Measurements from ENCODE around the gene SLC18B1. TPM values are rescaled to one million over a fixed set of nuclear protein-coding genes. Genes with fewer than 3 reads are reported as not detected.

Gene SLC18B1
- 17.5 TPM for total RNA-seq

DNA sequence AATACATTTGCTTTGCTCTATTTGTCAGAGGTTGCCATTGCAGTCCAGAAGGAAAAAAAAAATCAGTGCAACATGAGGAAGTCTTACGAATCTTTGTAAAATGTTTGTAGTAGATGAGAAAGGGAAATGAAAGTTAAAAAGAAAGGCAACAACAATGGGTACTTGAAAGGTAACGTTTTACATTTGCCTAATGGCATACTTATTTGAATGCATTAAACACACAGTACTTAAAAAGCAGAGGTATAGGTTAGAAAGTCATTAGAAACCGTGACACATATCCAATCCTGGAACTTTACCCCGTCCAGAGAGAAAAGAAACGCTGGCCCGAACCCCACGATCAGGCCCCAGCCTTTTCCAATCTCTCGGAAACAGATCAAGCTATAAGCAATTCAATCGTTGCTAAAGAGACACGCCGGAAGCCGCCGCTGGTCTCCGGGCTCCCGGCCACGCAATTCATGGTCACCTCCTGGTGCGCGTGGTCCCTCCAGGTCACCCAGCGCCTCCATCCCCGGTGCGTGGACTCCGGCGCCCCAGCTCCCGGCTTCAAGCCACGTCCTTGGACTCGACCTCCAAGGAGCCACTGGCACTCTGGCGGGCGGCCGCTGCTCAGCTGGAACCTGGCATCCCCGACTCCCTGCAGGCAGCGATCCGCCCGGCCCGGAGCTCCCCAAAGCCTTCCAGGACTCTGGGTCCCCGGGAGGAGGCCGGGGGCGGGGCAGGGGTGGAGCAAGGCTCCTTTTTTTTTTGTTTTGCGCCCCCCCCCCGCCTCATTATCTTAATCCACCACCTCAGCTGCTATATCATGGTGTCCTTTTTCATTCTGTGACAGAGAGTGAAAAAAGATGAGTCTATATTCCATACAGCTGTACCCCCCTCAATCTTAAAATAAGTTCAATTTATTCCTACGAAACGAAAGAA lies at the start of gene SLC18B1:
SLC18B1 (minus strand) TSS at position 687 of the 918 bp plus-strand sequence; CDS start at position 506, 181 bp downstream.
- no peak for FAIRE-seq
- DNase-seq (ENCODE audit: low spot score in 2 of 2): peak in 1 of 2 donors; percentile 45

DNA sequence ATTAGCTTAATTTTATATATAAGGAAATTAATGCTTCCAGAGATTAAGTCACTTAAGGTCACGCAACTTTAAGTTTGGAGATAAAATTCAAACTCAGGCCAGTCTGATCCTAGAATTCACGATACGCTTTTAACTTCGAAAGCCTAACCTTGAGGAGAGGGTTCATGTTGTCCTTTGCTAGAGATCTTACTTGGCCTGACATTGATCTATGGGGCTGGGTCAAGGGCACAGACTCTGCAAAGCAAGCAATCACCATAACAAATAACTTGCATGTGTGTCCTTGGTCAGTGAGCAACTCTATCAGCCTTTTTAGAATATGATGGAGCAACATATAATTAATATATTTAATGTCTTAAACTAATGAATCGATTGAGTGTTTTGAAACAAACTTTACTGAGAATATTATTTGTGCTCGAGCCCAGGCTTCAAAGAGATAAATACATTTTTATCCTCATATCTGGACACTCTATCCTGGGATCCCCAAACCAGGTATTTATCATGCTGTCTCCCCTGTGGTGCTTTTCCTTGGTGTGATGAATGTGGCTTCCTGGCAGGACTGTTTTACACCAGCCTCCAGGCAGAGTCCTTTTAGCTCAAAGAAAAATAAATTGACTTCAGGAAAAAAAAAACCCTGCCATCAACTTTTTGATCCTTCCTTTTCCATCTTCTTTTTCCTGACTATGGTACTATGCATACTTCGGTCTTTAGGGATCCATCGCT lies 45.0 kb upstream of the SLC18B1 start:
- DNase-seq (ENCODE audit: low spot score in 2 of 2) (no peak), FAIRE-seq (no peak)

DNA sequence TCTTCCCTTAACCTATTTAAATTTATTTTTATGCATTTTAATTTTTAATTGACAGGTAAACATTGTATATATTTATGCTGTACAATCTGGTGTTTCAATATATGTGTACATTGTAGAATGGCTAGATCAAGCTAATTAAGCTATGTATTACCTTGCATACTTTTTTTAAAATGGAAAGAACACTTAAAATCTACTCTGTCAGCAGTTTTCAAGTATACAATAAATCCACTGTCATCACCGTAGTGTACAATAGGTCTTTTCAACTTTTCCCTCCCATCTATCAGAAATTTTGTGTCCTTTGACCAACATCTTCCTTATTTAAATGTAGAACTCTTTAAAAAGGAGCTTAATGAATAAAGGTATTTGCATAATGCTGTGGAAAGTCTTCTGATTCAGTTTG lies 43.5 kb upstream of the SLC18B1 start:
- DNase-seq (ENCODE audit: low spot score in 2 of 2): no peak

DNA sequence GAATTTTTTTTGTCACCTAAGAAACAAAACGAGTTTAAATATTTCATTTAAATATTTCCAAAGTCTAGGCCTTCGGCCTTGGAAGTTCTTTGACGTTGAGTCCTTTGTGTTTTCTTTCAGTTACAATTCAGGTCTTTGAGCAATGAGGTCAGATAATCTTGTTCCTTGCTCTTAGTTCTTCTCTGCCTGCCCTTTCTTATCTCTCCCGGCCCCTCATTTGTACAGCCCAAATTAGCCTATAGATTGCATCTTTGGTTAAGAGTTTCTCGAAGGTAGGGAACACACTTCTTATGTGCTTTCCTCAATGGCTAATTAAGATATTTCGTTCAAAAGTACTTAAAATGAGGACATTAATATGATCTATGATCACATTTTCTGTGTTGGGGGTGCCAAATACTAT lies 34.5 kb upstream of the SLC18B1 start:
- DNase-seq (ENCODE audit: low spot score in 2 of 2): no peak
- no peak for FAIRE-seq

More for the DNA sequence above, 43.5 kb upstream of the SLC18B1 start:
- no peak for FAIRE-seq

DNA sequence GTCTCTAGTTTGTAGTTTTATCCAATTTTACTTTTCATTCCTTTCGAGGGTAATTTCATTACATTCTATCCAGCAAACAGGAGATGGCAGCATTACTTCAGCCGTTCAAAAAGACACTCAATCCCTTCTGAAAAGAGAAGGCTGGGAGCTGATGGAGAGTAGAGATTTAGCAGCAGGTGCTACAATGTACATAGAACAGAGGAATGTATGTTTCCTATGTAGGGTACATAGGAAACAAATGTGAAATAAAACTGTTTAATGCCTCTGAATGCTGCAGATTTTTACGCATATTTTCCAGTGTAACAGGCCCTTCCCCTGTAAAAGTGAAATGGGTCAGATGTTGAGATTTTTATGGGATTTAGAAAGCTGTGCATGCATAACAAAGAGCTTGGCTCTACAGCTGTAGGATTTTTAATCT lies 31.9 kb upstream of the SLC18B1 start:
- FAIRE-seq: peak; percentile 82
- peak in 1 of 2 donors; percentile 30 for DNase-seq (ENCODE audit: low spot score in 2 of 2)

DNA sequence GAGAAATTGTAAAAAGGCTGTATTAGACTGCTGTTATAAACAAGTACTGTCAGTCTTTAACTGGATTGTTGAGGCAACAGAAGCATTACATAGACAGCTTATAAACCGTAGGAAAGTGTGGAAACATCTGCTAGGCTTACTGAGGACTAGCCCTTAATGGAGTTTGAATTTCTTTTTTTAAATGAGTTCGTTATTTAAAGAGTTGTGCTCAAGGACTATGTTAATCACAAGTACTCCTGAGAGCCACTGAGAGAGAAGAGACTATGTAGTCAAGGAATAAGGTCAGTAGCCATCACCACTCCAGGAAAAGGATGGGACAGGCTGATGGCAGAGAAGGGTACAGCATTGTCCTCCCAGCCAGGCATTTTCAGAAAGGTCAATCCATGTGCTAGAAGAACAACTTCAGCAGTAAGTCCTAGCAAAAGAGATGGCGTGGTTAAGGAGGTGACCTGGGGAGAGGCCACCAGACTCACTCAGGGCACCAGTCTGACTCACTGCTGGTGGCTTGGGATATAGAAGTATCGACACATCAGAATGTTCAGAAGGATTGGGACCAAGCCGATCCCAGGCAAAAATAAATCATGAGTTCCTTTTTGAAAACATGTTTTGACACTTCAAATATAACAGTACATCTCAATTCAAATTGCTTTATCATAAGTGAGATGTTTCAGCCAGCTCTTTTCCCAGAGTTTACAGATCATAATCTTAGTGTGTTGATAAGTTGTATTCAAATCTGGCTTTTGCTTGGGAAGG lies 22.4 kb upstream of the SLC18B1 start:
- DNase-seq (ENCODE audit: low spot score in 2 of 2) (no peak), FAIRE-seq (no peak)

DNA sequence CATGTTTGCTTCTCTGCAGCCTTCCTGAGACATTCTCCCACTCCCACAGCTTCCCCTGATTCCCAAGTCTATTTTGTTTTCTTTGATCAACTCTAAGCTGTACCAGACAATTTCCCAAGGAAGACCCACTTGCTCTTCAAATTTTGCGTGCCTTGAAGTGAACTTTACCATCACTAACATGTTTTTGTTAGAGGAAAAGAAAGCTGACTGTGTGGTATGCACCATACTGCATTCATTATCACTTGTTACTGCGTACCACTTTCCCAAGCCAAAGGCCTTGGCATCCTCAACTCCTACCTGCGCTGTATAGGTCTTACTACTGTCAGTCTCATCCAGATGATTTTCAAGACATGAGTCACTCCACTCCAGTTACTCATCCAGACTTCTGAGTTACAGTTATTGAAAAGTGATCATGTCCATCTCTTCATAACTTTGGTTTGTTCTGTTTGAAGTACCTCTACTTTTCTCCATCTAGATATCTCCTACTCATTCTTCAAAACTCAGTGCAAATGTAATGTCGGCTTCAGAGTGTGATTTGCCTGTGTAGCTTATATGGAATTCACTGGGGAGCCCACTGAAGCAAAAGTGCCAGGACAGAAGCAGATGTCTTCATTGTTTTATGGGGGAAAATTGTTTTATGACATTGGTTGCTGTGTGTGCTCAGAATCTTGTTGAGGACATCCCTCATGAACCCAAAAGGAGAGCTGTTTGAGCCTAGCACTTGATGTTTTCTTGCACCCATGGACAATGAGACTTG lies 21.1 kb upstream of the SLC18B1 start:
- no peak for DNase-seq (ENCODE audit: low spot score in 2 of 2)
- no peak for FAIRE-seq

DNA sequence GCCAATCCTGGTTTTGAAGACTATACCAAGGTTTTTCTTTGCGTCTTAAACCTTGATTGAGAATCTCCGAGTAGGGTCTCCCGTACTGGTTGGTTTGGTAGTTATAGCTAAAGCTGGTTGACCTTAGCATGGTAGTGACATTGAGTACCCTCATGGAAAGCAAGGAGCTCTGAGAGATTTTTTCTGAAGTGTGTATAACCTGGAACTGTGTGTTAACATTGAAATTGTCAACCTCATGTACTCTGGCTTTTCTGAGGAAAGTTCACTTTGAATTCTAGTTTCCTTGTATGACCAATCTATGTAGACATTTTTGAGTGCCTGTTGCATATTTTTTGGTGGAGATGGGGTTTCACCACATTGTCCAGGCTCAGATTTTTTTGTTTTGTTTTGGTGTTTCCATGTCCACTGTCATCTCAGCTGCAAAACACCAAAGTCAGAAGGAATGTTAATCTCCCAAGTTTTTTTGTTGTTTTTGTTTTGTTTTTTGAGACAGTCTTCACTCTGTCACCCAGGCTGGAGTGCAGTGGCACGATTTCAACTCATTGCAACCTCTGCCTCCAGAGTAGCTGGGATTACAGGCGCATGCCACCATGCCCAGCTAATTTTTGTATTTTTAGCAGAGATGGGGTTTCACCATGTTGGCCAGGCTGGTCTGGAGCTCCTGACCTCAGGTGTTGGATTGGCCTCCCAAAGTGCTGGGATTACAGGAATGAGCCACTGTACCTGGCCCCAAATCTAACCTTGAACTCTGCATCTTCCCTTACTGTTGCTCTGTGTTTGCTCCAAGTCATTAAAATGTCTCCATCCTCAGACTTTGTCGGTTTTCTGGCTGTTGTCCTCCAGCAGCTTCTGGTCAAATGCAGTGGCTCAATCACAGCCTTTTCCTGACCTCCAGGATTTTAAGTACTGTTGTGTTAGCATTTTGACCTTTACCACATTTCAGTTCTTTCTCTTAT lies 20.2 kb upstream of the SLC18B1 start:
- no peak for FAIRE-seq
- no peak for DNase-seq (ENCODE audit: low spot score in 2 of 2)

DNA sequence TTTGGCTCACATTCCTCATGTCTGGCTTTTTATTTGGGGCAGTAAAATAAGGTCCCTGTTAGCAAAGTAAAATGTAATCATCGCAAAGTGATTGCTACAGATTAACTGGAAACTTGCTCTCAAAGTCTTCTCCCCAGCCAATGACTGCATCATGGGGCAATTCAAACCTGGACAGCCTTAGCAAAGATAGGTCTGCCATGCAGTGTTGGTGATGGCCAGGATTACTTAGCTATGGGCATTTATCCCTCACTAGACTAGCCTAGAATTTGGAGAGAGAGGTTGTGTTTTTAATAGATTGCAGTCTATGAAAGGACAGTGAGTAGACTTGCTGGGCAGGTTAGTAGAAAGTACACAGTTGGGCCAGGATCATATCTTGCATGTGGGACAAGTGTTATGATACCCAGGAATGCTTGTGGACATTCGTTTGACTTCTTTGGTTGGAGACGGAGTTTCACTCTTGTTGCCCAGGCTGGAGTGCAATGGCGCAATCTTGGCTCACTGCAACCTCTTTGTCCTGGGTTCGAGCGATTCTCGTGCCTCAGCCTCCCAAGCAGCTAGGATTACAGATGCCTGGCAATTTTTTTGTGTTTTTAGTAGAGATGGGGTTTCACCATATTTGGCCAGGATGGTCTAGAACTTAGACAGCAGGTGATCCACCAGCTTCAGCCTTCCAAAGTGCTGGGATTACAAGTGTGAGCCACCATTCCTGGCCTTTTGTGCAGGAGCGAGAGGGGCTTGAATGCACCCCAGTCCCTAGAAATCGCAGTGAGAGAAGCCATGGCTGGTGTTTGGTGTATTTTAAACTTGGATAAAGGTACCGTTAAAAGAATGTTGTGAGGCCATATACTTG lies 19.3 kb upstream of the SLC18B1 start:
- DNase-seq (ENCODE audit: low spot score in 2 of 2) (no peak), FAIRE-seq (no peak)

DNA sequence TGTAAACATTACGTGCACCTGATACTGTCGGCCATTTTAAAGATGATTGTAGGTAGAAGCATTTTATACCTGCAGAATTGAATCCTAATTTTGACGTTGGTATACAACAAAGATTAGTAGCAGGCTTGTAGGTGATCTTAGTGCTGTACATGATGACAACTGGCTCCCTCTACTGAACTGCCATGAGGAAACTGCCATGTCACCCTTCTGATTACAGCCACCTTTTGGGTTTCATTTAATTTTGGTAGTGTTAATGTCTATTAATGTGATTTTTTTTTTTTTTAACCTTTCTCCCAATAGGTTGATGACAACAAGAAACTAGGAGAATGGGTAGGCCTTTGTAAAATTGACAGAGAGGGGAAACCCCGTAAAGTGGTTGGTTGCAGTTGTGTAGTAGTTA lies 18.2 kb upstream of the SLC18B1 start:
- FAIRE-seq (no peak), DNase-seq (ENCODE audit: low spot score in 2 of 2) (no peak)

DNA sequence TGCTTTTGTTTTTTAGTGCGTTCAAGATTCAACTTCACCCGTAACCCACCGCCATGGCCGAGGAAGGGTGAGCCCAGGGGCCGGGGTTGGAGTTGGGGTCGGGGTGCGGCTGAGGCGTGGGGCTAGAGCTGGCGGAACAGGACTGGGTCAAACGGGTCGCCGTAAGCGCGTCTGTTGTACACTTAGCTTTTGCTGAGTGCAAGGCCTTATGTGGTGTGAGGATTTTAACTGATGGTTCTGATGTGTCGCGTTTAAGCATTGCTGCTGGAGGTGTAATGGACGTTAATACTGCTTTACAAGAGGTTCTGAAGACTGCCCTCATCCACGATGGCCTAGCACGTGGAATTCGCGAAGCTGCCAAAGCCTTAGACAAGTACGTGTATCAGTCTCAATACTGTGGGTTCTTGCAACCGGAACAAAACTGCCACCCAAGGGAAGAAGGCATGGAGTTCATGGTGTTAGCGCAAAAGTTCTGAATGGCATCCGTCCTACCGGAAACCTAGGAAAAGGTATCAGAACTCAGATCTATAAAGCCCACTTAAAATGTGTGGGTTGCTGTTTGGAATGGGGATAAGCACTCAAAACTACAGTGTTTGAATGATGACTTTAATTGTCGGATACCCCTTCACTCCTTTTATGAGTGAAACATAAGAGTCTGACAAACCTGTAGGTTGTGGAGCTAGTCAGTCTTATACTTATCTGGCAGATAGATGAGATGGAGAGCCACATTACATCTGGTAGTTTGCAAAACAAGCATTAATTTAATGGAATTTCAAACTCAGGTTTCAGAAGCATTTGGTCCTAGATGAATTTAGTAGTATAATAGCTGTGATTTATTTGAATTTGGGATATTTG lies 16.5 kb upstream of the SLC18B1 start:
- no peak for FAIRE-seq
- no peak for DNase-seq (ENCODE audit: low spot score in 2 of 2)

DNA sequence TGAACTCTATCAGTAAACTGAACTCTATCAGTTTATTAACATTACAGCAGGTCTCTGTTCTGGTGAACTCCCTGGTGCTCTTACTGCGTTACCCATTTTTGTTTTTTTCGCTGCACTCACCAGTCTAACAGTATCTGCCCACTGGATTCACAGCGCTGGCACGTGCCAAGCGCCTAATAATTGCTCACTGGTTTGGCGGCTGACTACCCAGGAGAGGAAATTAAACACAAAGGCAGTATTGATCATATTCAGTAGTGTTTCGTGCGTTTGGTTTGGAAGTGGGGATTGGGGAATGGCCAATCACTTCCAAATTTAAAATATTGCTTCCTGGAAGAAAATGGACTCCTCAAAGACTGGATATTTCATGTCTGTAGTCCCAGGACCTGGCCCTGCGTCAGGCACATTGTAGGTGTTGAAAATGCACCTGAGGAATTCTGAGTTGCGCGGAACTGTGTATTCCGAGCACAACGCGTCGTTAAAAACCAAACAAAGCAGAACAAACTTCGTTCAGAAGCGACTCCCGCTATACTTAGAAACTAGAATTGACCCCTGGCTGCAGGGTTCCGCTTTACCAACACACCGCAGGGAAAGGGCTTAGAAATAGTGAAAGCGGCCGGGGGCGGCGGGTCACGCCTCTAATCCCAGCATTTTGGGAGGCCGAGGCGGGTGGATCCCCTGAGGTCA lies 14.9 kb upstream of the SLC18B1 start:
- FAIRE-seq (no peak), DNase-seq (ENCODE audit: low spot score in 2 of 2) (no peak)

DNA sequence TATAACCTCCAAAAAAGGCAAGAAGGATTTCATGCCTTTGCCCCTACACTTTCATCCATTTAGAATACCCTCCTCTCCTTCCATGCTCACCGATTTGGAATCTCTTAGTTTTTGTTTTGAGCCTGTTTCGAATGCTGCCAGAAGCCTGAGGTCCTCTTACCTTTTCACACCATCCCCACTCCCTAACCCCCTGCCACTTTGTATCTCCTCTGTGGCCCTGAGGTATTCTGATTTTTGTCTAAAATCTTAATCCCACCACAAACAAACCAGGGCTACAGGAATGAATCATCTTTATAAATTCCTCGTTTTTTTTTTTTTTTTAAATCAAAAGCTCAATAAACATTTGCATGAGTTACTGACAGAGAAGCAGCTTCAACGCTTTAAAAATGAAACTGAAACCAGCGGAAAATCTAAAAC lies 14.3 kb upstream of the SLC18B1 start:
- no peak for FAIRE-seq
- no peak for DNase-seq (ENCODE audit: low spot score in 2 of 2)

DNA sequence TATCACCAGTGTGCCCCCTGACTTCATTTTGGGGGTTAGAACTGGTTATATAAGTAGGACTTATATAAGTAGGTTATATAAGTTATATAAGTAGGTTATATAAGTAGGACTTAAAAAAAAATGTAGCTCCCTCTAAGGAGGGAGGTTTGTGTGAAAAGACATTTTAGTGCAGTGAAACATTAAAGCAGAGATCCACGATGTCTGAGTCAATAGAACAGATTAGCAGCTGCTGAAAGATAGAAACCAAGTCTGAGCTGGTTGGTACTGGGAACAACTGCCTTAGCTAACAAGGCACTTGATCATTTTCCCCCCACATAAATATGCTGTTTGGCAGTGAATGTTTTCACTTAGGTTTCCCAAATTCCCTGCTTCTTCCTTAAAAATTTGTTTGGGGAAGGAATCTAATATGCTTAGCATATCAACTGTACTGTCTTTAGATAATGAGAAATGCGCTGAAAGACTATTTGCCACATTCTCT lies 13.9 kb upstream of the SLC18B1 start:
- FAIRE-seq (no peak), DNase-seq (ENCODE audit: low spot score in 2 of 2) (no peak)

DNA sequence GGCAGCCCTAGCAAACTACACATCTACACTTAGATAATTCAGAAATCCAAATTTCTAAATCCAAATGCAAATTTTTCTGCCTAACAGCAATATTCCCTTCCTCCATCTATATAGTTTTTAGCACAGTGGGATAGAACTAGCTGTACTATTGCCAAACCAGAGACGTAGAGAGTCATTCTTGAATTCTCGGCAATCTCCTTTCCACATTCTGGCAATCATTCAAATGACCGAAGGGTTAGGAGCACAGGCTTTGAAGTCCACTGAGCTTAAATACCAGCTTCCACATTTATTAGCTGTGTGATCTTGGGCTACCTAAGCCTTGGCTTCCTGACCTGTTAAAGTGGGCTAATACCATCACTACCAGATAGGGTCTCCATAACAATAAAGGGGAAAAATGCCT lies 12.8 kb upstream of the SLC18B1 start:
- DNase-seq (ENCODE audit: low spot score in 2 of 2) (no peak), FAIRE-seq (no peak)

DNA sequence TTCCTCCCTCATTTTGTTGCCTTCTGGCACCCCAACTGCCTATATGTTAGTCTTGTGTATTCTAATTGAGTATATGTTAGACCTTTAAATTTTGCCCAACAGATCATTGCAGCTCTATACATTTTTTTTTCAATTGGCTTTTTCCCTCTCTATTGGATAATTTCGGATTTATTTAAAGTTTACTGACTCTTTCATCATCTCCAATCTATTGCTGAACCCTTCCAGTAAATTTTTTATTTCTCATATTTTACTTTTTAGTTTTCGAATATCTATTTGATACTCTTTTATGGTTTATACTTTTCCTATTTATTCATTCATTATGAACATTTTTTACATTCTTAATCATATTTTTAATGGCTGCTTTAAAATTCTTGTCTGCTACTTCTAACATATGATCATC lies 7.1 kb upstream of the SLC18B1 start:
- DNase-seq (ENCODE audit: low spot score in 2 of 2) (no peak), FAIRE-seq (no peak)
